BLaER1 treated with 17β-estradiol and CSF1 and Interleukin-3, amounts not matched to agents 10 nM and 100 nM (cell line): Measurements from ENCODE around the gene EEA1.
A peak's percentile ranks its signal among the peaks of the same experiment; 100 is the strongest.

ENCODE experiments used
- H3K27ac ChIP-seq, 11 experiments: shearing (Covaris generic); formaldehyde crosslinking; 2 replicates each; pipeline ENCODE4 v1.8.1; 2022
- H3K27me3 ChIP-seq, 11 experiments: shearing (Covaris generic); formaldehyde crosslinking; 2 replicates each; pipeline ENCODE4 v1.8.1; 2022
- H3K36me3 ChIP-seq, 11 experiments: shearing (Covaris generic); formaldehyde crosslinking; 2 replicates each; pipeline ENCODE4 v1.8.1; 2022
- H3K4me1 ChIP-seq, 10 experiments: shearing (Covaris generic); formaldehyde crosslinking; 2 replicates each; pipeline ENCODE4 v1.8.1; 2022
- H3K4me2 ChIP-seq, 11 experiments: shearing (Covaris generic); formaldehyde crosslinking; 2 replicates each; pipeline ENCODE4 v1.8.1; 2022
- H3K4me3 ChIP-seq, 10 experiments: shearing (Covaris generic); formaldehyde crosslinking; 2 replicates each; pipeline ENCODE4 v1.8.1; 2022
- H3K9ac ChIP-seq, 11 experiments: shearing (Covaris generic); formaldehyde crosslinking; 2 replicates each; pipeline ENCODE4 v1.8.1; 2022
- H3K9me3 ChIP-seq, 11 experiments: shearing (Covaris generic); formaldehyde crosslinking; replicated peaks in 1 of 11; 2 replicates each; pipeline ENCODE4 v1.8.1; 2022
- H4K20me1 ChIP-seq, 11 experiments: shearing (Covaris generic); formaldehyde crosslinking; 2 replicates each; pipeline ENCODE4 v1.8.1; 2022
- Cebpa-rat ChIP-seq, 11 experiments: shearing (Covaris generic); IDR thresholded peaks; 2 replicates each; pipeline ENCODE4 v1.8.1; 2022

Gene EEA1

DNA sequence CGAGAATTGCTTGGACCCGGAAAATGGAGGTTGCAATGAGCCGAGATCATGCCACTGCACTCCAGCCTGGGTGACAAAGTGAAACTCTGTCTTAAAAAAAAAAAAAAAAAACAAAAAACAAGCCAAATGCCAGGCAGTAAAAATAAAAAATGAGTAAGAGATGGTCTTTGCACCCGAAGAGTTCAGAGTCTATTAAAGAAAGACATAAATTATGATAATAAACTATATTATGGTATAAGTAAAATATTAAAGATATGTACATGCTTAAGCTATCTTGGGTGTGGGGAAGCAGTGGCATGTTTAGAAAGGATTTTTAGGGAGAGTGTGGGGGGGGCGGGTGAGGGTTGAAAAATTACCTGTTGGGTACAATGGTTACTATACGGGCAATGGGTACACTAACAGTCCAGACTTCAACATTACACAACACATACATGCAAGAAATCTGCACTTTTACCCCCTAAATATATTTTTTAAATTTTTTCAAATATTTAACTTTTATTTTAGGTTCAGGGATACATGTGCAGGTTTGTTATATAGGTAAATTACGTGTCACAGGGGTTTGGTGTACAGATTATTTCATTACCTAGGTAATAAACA lies 99.3 kb downstream of the EEA1 start:
- peaks cover 46 to 81% (median 59%) of the 10 kb centered on the region in 11 experiments for H3K36me3 ChIP-seq
- no peak for TF ChIP-seq Cebpa-rat (IDR thresholded peaks at IDR 0.05)
- H3K4me1 ChIP-seq, result no peaks in the 10 kb centered on the region
- no peaks in the 10 kb centered on the region for H3K27me3 ChIP-seq
- H3K4me3 ChIP-seq, result no peak overlapping the region
- no peaks in the 10 kb centered on the region for H3K9me3 ChIP-seq
- no peak overlapping the region for H3K27ac ChIP-seq
- no peak overlapping the region for H3K9ac ChIP-seq
- H4K20me1 ChIP-seq, result no peaks in the 10 kb centered on the region
- H3K4me2 ChIP-seq, result no peak overlapping the region

DNA sequence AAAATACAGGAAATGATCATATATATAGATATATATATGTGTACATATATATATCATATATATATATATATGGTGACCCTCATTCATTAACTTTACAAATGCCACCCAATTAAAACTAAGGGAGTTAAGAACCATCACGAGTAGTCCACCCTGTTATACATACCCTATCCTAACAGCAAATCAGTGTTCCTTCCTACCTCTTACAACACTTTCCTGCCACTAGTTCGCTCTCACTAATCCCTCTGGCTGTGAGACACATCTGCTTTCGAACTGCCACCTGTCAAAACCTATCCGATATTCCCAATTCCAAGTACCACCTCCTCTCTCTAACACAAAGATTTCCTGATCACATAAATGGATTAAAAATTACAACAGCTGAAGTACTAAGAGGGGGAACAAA lies 100.5 kb downstream of the EEA1 start:
- H3K36me3 ChIP-seq, result peaks cover 53 to 81% (median 68%) of the 10 kb centered on the region in 11 experiments
- no peak overlapping the region for H3K9ac ChIP-seq
- H3K27ac ChIP-seq, result no peak overlapping the region
- H3K4me3 ChIP-seq, result no peak overlapping the region
- no peak overlapping the region for H3K4me2 ChIP-seq
- H3K4me1 ChIP-seq, result no peaks in the 10 kb centered on the region
- H4K20me1 ChIP-seq, result no peaks in the 10 kb centered on the region
- TF ChIP-seq Cebpa-rat (IDR thresholded peaks at IDR 0.05), result no peak
- no peaks in the 10 kb centered on the region for H3K9me3 ChIP-seq
- H3K27me3 ChIP-seq, result no peaks in the 10 kb centered on the region

DNA sequence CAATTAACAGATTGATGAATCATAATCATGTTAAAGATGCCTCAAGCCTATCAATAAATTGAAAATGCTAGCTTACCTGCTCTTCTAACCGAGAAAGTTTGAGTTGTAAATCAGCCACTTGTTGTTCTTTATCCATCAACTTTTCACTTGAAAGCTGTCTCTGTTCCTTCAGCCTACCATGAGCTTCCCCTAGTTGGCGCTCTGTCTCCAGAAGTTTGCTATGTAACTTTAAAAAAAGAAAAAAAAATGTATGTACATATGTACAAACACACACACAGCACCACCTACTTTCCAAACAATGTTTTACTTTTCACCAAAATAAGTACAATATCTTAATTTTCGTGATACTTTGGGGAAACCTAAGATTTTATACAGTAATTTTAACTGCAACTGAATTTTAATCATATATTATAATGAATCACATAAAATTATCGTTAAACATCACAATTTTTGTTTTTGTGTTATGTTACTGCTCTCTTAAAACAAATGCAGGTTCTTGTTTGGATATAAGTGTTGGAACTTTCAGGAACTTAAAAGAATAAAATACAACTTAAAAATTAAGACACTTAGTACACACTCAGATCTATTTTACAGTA lies 101.2 kb downstream of the EEA1 start:
- Histone ChIP-seq H3K9me3 (no peaks in the 10 kb centered on the region), H4K20me1 (no peaks in the 10 kb centered on the region), H3K27me3 (no peaks in the 10 kb centered on the region), H3K36me3 (peaks cover 53 to 85% (median 71%) of the 10 kb centered on the region in 11 experiments), H3K4me1 (no peaks in the 10 kb centered on the region), H3K4me2 (no peak overlapping the region), H3K4me3 (no peak overlapping the region), H3K9ac (no peak overlapping the region), H3K27ac (no peak overlapping the region)
- TF ChIP-seq Cebpa-rat (IDR thresholded peaks at IDR 0.05), result no peak

DNA sequence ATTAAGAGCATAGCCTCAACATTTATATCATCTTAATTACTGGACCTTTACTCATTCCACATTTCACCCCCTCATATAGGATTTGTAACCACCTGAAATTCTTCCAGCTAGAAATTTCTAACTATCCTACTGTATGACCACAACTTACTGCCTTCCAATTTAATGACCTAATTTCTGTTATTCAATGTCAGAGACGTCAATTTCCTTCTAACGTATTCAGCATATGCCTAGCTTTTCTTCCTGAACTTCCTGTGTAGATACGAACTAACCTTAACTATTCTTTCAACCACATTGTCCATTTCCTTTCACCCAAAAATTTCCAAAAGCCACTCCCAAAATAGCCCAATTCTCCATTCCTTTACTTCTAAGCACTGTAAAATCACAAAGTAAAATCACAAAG lies 108.0 kb downstream of the EEA1 start:
- TF ChIP-seq Cebpa-rat (IDR thresholded peaks at IDR 0.05), result no peak
- no peaks in the 10 kb centered on the region for H3K4me1 ChIP-seq

DNA sequence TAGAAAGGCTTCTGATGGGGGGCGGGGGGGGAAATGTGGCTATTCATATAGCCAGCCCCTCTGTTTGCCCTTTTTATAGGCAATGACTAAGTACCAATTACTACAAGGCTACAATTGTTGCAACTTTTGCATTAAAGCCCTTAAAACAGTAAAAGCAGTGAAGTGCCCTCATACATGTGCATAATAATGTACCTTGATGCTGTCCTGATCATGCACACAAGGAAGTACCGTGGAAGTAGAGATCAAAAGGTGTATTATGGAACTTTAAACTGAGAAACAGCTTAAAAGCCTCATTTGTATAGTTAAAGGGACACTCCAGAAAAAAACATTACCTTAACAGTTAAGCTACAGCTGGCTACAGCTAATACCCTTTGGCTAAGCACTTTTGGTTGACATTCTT lies 114.5 kb downstream of the EEA1 start:
- Histone ChIP-seq H3K4me3 (no peak overlapping the region), H4K20me1 (no peaks in the 10 kb centered on the region), H3K27me3 (no peaks in the 10 kb centered on the region), H3K36me3 (peaks cover 44 to 95% (median 66%) of the 10 kb centered on the region in 11 experiments), H3K4me2 (no peak overlapping the region), H3K4me1 (peaks cover 0 to 15% (median 2%) of the 10 kb centered on the region in 10 experiments; a peak in 8 of 20 replicates), H3K9me3 (peaks cover 0 to 9% (median 0%) of the 10 kb centered on the region in 11 experiments; a peak in 3 of 22 replicates), H3K9ac (no peak overlapping the region), H3K27ac (no peak overlapping the region)
- no peak for TF ChIP-seq Cebpa-rat (IDR thresholded peaks at IDR 0.05)

More for the DNA sequence above, 108.0 kb downstream of the EEA1 start:
- no peak overlapping the region for H3K4me2 ChIP-seq
- no peak overlapping the region for H3K9ac ChIP-seq
- H3K36me3 ChIP-seq, result peaks cover 53 to 91% (median 69%) of the 10 kb centered on the region in 11 experiments
- no peaks in the 10 kb centered on the region for H3K9me3 ChIP-seq
- no peak overlapping the region for H3K27ac ChIP-seq
- no peak overlapping the region for H3K4me3 ChIP-seq
- H4K20me1 ChIP-seq, result no peaks in the 10 kb centered on the region
- no peaks in the 10 kb centered on the region for H3K27me3 ChIP-seq

DNA sequence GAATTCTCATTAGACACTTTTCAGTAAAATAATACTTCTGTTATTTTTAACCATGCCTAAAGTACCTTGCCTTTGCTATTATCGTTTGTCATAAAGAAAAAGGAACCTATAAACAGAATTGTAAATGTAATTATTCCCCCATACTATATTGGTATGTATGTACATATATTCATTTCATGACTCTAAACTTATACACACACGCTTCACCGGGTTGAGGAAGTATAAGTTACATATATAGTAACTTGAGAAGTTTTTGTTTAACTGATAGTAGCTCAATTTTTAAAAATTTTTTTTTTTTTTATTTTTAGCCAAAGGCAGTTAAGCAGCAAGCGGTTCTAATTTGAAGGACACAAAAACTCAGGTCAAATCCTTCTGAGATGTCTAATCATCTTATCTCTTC lies 118.7 kb downstream of the EEA1 start:
- Histone ChIP-seq H3K4me1 (peaks cover 0 to 15% (median 2%) of the 10 kb centered on the region in 10 experiments; a peak in 8 of 20 replicates), H3K9ac (no peak overlapping the region), H3K4me3 (no peak overlapping the region), H3K4me2 (peak overlapping the region in 3 of 11 experiments; percentile 37 to 51 (median 43); a peak in 6 of 22 replicates), H3K36me3 (peaks cover 55 to 97% (median 74%) of the 10 kb centered on the region in 11 experiments), H3K27ac (no peak overlapping the region), H3K27me3 (no peaks in the 10 kb centered on the region), H3K9me3 (peaks cover 0 to 24% (median 8%) of the 10 kb centered on the region in 11 experiments; a peak in 18 of 22 replicates), H4K20me1 (no peaks in the 10 kb centered on the region)
- TF ChIP-seq Cebpa-rat (IDR thresholded peaks at IDR 0.05), result no peak

DNA sequence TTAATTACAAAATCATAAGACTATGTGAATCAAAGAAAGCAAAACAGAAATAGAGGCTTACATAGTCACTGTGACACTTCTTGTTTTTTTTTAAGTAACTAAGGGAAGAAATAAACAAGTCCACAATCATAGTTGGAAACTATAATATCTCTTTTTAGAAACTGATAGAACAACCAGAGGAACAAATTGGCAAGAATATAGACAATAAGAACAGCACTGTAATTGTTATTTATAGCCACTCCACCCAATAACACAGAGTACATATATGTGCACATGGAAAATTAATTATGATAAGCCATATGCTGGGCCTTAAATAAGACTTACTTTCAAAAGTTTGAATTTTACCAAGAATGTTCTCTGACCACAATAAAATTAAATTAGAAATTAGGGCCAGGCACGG lies 125.2 kb downstream of the EEA1 start:
- H3K27me3 ChIP-seq, result no peaks in the 10 kb centered on the region
- TF ChIP-seq Cebpa-rat (IDR thresholded peaks at IDR 0.05), result no peak
- H3K4me2 ChIP-seq, result no peak overlapping the region
- H3K9ac ChIP-seq, result no peak overlapping the region
- no peak overlapping the region for H3K4me3 ChIP-seq
- peaks cover 0 to 15% (median 8%) of the 10 kb centered on the region in 11 experiments; a peak in 18 of 22 replicates for H3K9me3 ChIP-seq
- no peaks in the 10 kb centered on the region for H4K20me1 ChIP-seq
- H3K36me3 ChIP-seq, result peaks cover 51 to 86% (median 73%) of the 10 kb centered on the region in 11 experiments; a peak in 21 of 22 replicates
- no peak overlapping the region for H3K27ac ChIP-seq
- H3K4me1 ChIP-seq, result no peaks in the 10 kb centered on the region

DNA sequence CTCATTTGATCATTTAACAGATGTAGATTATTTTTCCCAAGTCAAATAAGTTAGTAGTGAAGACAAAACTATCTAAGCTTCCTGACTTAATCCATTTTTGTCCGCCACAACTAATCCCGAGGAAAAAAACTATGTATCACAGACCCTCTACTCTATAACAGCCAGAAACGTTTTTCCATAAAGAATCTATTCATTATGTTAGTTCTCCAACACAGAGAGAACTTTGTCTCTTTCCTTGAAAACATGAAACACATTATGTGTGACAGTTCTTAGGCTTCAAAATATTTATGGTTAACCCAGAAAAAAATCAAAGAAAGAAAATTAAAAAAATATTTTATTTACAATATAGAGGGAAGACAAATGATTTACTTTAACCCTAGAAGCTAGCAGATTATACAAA lies 126.2 kb downstream of the EEA1 start:
- TF ChIP-seq Cebpa-rat (IDR thresholded peaks at IDR 0.05), result no peak
- peaks cover 52 to 86% (median 72%) of the 10 kb centered on the region in 11 experiments; a peak in 21 of 22 replicates for H3K36me3 ChIP-seq
- H3K9me3 ChIP-seq, result peaks cover 0 to 11% (median 7%) of the 10 kb centered on the region in 11 experiments; a peak in 18 of 22 replicates
- no peak overlapping the region for H3K4me3 ChIP-seq
- H3K9ac ChIP-seq, result no peak overlapping the region
- H3K4me1 ChIP-seq, result no peaks in the 10 kb centered on the region
- no peaks in the 10 kb centered on the region for H3K27me3 ChIP-seq
- no peaks in the 10 kb centered on the region for H4K20me1 ChIP-seq
- no peak overlapping the region for H3K4me2 ChIP-seq
- H3K27ac ChIP-seq, result no peak overlapping the region

DNA sequence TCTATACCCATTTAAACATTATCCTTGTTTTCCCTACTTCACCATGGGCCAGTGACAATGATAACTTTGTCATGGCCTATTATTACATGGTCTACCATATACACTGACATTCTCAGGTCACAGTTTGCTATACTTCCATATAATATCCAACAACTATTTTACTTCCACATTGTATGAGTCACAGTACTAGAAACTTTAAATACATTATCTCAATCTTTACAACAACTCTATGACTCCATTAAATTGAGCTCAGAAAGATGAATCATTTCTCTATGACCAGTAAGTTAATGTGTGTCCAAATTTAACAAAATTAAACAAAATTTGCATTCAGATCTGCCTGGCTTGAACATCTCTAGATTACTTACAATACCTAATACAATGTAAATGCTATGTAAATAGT lies 132.4 kb downstream of the EEA1 start:
- Histone ChIP-seq H3K36me3 (peaks cover 39 to 76% (median 63%) of the 10 kb centered on the region in 11 experiments), H4K20me1 (no peaks in the 10 kb centered on the region), H3K4me2 (no peak overlapping the region), H3K9ac (no peak overlapping the region), H3K27me3 (no peaks in the 10 kb centered on the region), H3K27ac (no peak overlapping the region), H3K9me3 (peaks cover 5 to 26% (median 16%) of the 10 kb centered on the region in 11 experiments; a peak in 20 of 22 replicates), H3K4me3 (no peak overlapping the region), H3K4me1 (no peaks in the 10 kb centered on the region)
- TF ChIP-seq Cebpa-rat (IDR thresholded peaks at IDR 0.05), result no peak
